Spleen (tissue), 11 donors: ENCODE results near the gene TNFRSF1B. TPM values are rescaled to one million over a fixed set of nuclear protein-coding genes. Genes with fewer than 3 reads are reported as not detected.
A peak's percentile ranks its signal among the peaks of the same experiment; 100 is the strongest.

Experiments used
- DNase-seq: peaks from one replicate; pipeline ENCODE4 v3.0.0-alpha.2; 2020
- H3K27ac ChIP-seq, 8 donors: fragments of 200-600 bp; sonication (generic) in 7 of 8; 1 replicate in 4 of 8; 2 replicates in 4 of 8; pipeline versions ENCODE4 v1.5.0 to v1.8.0; 2016 to 2021; ENCODE audit warnings: inconsistent platforms in 4 of 8, mild to moderate bottlenecking in 4 of 8, moderate library complexity in 1 of 8
- H3K27me3 ChIP-seq, 7 donors: fragments of 200-600 bp; sonication (generic) in 6 of 7; replicated peaks in 1 of 7; 1 replicate in 4 of 7; 2 replicates in 3 of 7; pipeline versions ENCODE4 v1.5.0 to v1.8.0; 2016 to 2021; ENCODE audit warnings: inconsistent platforms in 3 of 7, mild to moderate bottlenecking in 1 of 7
- H3K36me3 ChIP-seq, 6 donors: fragments of 200-600 bp; sonication (generic) in 5 of 6; 1 replicate in 4 of 6; 2 replicates in 2 of 6; pipeline versions ENCODE4 v1.5.0 to v1.8.0; 2016 to 2021; ENCODE audit warnings: inconsistent platforms in 2 of 6
- H3K4me1 ChIP-seq, 6 donors: fragments of 200-600 bp; sonication (generic) in 5 of 6; 1 replicate in 3 of 6; 2 replicates in 3 of 6; pipeline versions ENCODE4 v1.5.0 to v1.8.0; 2016 to 2021; ENCODE audit warnings: inconsistent platforms in 3 of 6
- H3K4me3 ChIP-seq, 8 donors: fragments of 200-600 bp; sonication (generic) in 7 of 8; 1 replicate in 4 of 8; 2 replicates in 4 of 8; pipeline versions ENCODE4 v1.5.0 to v1.8.0; 2016 to 2021; ENCODE audit warnings: inconsistent platforms in 4 of 8, mild to moderate bottlenecking in 4 of 8, moderate library complexity in 2 of 8
- H3K9me3 ChIP-seq, 8 donors: fragments of 200-600 bp; sonication (generic) in 7 of 8; 1 replicate in 4 of 8; 2 replicates in 4 of 8; pipeline versions ENCODE4 v1.5.0 to v1.8.0; 2016 to 2021; ENCODE audit warnings: inconsistent platforms in 4 of 8
- POLR2A ChIP-seq, 3 donors: fragments of 450-650 bp; IDR thresholded peaks; one replicate each; pipeline ENCODE4 v1.5.1; 2017; ENCODE audit warnings: antibody characterized with exemption in 3 of 3, mild to moderate bottlenecking in 1 of 3
- POLR2AphosphoS5 ChIP-seq, 3 donors: sonication (generic); formaldehyde crosslinking; IDR thresholded peaks; one replicate each; pipeline ENCODE4 v1.5.1; 2017; ENCODE audit warnings: antibody characterized with exemption in 3 of 3
- WGBS, 5 donors: extraction: QIAGEN DNeasy Blood & Tissue Kit in 3 of 5; methylation state at CpG; one replicate each; pipeline versions ENCODE4 v1.1.5 to v1.1.7; 2013 to 2018; 5-methylcytosine and 5-hydroxymethylcytosine counted together
- intact Hi-C: fragments of 100-400 bp; cut with DNase I; formaldehyde crosslinking; loops from one replicate; pipeline ENCODE4 v1.15.0; 2023; ENCODE audit warnings: low total_unique reads
- polyA plus RNA-seq, 3 donors: library from polyadenylated mRNA; stranded (reverse); fragments of 200-250 nt; gene quantifications; one replicate each; pipeline ENCODE4 v1.2.1, GENCODE V29; 2013
- total RNA-seq, 7 donors: library from RNA; depleted of rRNA in 3 of 7; stranded (reverse); fragments of >200 nt in 3 of 7; fragmentation: NEBNext Ultra II Directional in 4 of 7; extraction: Animal tissue kit (Norgen Biotek cat#: 25700) in 4 of 7; gene quantifications; one replicate each; pipeline versions ENCODE4 v1.1.0 to v1.2.1, GENCODE V29; 2016 to 2021
- TF ChIP-seq, protein P1 (sequence below), 11 experiments: fragments of 200-600 bp in 7 of 11; fragments of 450-650 bp in 4 of 11; sonication (generic) in 4 of 11; IDR thresholded peaks in 8 of 11; conservative IDR thresholded peaks in 3 of 11; 1 replicate in 7 of 11; 2 replicates in 4 of 11; pipeline versions ENCODE4 v1.4.0 to v1.8.0; 2016 to 2021; ENCODE audit warnings: antibody characterized with exemption in 11 of 11, inconsistent platforms in 4 of 11, mild to moderate bottlenecking in 1 of 11
- donor health status: healthy with polysubstance abuse.
- donor health status: DM: no; HTN: no; CAD: no; lungs with moderate emphysema.
- donor health status: DM: no; HTN: no; CAD: no.
- donor health status: Bipolar disorder and iron deficiency.
- donor health status: healthy.
- donor health status: DM: no; HTN: no; CAD: no.
- donor health status: DM: yes; HTN: yes; CAD: no.

TNFRSF1B gene
- total and polyA plus RNA-seq, 10 donors, result 28.5 to 233 (median 167) TPM

DNA sequence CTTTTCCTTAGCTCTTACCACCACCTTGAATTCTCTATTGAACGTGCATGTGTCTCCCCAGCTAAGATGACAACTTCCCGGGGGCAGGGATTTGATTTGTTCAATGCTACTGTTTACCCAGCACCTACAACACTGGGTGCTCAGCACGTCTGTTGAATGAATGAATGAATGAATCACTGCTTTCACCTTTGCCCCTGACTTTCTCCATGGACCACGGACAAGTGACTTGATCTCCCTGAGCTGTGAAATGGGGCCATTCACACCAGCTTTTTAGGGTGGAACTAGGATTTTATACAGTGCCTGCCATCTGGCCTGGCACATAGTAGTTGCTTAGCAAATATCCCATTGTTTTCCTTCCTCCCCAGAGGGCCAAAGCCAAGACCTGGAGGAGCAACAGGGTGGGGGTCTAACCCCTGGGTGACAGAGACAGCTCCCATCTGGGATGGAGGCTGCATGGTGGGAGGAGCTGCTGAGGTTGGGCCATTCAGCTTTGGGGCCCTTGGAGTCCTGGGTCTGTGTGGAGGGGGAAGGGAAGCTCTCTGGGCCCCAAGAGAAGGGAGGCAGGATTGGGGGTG, 15.7 kb downstream of the TNFRSF1B start:
- Histone ChIP-seq H3K4me3 (peak overlapping the region in 1 of 8 donors; percentile 52), H3K27me3 (no peaks in the 10 kb centered on the region), H3K9me3 (no peaks in the 10 kb centered on the region), H3K4me1 (peaks cover 64 to 100% (median 98%) of the 10 kb centered on the region in 6 donors), H3K27ac (peak overlapping the region in 7 of 8 donors; percentile 91 to 99 (median 98)), H3K36me3 (peaks cover 0 to 81% (median 0%) of the 10 kb centered on the region in 6 donors)
- no peak for DNase-seq
- intact Hi-C loops, result no loop called here
- TF ChIP-seq POLR2A (IDR thresholded peaks at IDR 0.05), result no peak
- WGBS, 5 donors, result 66 to 77% (median 75%) methylated on average over 4 of the region's 4 CpGs

DNA sequence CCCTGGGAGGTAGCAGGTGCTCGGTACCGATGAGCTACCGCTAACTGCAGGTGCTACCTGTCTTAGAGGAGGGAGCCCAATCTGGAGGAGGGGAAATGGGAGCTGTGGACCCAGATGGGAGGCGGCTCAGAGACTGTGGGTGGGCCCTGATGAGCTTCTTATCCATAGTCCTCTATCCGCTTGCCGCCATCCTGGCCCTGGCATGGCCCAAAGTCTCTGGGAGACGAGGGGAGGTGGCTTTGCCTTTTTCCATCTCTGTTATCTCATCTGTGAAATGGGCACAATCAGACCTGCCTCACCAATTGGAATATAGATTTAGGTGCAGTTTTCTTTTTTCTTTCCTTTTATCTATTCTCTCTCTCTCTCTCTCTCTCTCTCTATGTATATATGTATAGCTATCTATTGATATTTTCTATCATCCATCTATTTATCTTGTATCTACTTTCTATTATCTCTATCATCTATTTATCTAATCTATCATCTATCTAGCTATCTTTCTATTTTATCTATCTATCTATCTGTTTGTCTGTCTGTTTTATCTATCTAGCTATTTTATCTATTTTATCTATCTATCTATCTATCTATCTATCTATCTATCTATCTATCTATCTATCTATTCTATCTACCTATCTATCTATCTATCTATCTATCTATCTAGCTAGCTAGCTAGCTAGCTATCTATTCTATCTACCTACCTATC, 16.5 kb downstream of the TNFRSF1B start:
- peak overlapping the region in 7 of 8 donors; percentile 60 to 99 (median 98) for H3K27ac ChIP-seq
- 81 to 96% (median 90%) methylated on average over 6 to 7 of the region's 7 CpGs for WGBS, 5 donors

DNA sequence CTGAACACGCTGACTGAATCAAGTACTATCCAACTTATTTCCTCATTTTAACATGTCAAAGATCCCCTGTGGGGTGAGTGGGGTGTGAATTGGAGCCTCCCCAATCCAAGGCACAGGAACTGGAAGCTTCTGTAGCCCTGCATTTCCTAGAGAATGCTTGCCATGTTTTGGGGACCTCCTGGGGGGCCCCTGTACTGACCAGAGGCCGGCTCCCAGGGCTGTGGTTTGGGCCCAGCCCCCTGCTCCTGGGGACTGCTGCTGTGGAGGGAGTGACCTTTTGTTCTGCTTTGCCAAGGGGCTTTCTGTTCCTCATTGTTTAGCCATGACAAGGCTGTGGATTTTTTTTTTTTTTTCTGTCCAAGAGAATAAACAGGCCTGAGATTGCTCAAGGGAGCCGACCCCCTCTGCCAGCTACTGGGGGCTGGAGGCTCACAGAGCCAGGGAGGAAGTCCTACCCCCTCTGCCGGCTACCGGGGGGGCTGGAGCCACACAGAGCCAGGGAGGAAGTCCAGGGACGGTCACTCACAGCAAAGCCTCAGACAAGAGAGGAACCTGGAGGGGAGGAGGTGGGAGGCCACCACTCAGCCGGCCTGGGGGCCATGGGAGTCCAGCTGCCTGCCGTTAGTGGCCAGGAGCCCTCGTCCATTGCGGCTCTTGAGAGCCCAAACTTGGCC, 17.4 kb downstream of the TNFRSF1B start:
- intact Hi-C loops, result no loop called here
- Histone ChIP-seq H3K27ac (peak overlapping the region; percentile 67 to 99 (median 96)), H3K36me3 (peaks cover 0 to 83% (median 6%) of the 10 kb centered on the region in 6 donors), H3K4me1 (peaks cover 48 to 100% (median 98%) of the 10 kb centered on the region in 6 donors), H3K27me3 (no peaks in the 10 kb centered on the region), H3K4me3 (peak overlapping the region in 5 of 8 donors; percentile 1 to 63 (median 22)), H3K9me3 (no peaks in the 10 kb centered on the region)
- TF ChIP-seq, protein P1, sequence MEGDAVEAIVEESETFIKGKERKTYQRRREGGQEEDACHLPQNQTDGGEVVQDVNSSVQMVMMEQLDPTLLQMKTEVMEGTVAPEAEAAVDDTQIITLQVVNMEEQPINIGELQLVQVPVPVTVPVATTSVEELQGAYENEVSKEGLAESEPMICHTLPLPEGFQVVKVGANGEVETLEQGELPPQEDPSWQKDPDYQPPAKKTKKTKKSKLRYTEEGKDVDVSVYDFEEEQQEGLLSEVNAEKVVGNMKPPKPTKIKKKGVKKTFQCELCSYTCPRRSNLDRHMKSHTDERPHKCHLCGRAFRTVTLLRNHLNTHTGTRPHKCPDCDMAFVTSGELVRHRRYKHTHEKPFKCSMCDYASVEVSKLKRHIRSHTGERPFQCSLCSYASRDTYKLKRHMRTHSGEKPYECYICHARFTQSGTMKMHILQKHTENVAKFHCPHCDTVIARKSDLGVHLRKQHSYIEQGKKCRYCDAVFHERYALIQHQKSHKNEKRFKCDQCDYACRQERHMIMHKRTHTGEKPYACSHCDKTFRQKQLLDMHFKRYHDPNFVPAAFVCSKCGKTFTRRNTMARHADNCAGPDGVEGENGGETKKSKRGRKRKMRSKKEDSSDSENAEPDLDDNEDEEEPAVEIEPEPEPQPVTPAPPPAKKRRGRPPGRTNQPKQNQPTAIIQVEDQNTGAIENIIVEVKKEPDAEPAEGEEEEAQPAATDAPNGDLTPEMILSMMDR (IDR thresholded peaks at IDR 0.05 in 8 of 11, conservative IDR thresholded peaks at IDR 0.05 in 3 of 11), result peak in 8 of 11 experiments; percentile 26 to 65 (median 44)
- peak; percentile 87 to 89 (median 89) for TF ChIP-seq POLR2AphosphoS5 (IDR thresholded peaks at IDR 0.05)
- peak in 1 of 3 donors; percentile 46 for TF ChIP-seq POLR2A (IDR thresholded peaks at IDR 0.05)
- peak; percentile 93 for DNase-seq
- 15 to 29% (median 23%) methylated on average over 7 to 10 of the region's 10 CpGs for WGBS, 5 donors

More for the DNA sequence above, 16.5 kb downstream of the TNFRSF1B start:
- Histone ChIP-seq H3K4me1 (peaks cover 57 to 100% (median 98%) of the 10 kb centered on the region in 6 donors), H3K4me3 (peak overlapping the region in 1 of 8 donors; percentile 63), H3K9me3 (no peaks in the 10 kb centered on the region), H3K27me3 (no peaks in the 10 kb centered on the region), H3K36me3 (peaks cover 0 to 81% (median 0%) of the 10 kb centered on the region in 6 donors)
- intact Hi-C loops, result no loop called here
- TF ChIP-seq POLR2AphosphoS5 (IDR thresholded peaks at IDR 0.05), result no peak
- peak; percentile 72 for DNase-seq

DNA sequence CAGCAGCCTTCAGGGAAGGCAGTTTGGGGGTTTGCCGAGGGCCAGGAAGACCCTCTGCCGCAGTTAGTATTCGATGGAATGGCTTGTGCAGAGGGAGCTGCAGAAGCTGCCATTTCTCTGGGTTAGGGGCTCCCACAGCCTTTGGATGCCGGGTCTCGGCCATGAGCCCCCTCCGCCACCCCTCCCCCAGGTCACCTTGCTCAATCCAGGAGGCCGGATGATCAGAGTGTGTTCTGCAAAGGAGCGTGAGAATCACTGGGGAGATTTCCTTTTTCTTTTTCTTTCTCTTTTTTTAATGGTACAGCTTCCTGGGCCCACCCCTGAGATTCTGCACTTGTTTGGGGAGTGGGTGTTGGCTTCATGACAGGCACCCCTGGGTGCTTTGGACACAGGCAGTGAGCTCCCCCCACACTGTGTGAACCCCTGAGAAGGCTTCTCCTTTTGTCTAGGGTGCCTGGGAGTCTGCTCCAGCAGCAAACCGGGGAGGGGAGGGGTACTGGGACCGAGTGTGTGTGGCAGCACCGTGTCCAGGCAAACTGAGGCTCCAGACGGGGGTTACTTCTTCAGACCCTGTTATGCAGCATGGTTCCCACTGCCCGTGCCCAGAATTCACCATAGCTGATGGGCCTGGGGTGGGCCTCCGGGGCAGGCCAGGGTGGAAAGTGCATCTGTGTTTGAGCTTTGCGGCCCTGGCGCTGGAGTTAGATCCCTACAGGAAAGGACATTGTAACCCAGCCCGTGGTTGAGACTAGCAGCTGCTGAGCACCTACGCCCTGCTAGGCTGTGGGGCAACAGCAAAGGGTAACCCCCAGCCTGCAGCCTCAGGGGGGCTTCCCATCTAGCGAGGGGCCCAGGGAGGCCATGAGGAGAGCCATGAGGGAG, 18.5 kb downstream of the TNFRSF1B start:
- H3K4me1 ChIP-seq, result peaks cover 39 to 99% (median 93%) of the 10 kb centered on the region in 6 donors
- 48 to 67% (median 56%) methylated on average over 13 to 19 of the region's 19 CpGs for WGBS, 5 donors
- peaks cover 0 to 83% (median 12%) of the 10 kb centered on the region in 6 donors for H3K36me3 ChIP-seq
- H3K27me3 ChIP-seq, result no peaks in the 10 kb centered on the region
- peak overlapping the region in 5 of 8 donors; percentile 1 to 63 (median 22) for H3K4me3 ChIP-seq
- intact Hi-C loops, result no loop called here
- no peaks in the 10 kb centered on the region for H3K9me3 ChIP-seq
- no peak for TF ChIP-seq POLR2A (IDR thresholded peaks at IDR 0.05)
- TF ChIP-seq, protein P1 (IDR thresholded peaks at IDR 0.05 in 8 of 11, conservative IDR thresholded peaks at IDR 0.05 in 3 of 11), result no peak
- no peak for TF ChIP-seq POLR2AphosphoS5 (IDR thresholded peaks at IDR 0.05)
- DNase-seq, result no peak
- peak overlapping the region; percentile 60 to 99 (median 96) for H3K27ac ChIP-seq
